ENCODE data around the gene C17orf107. TPM values are rescaled to one million over a fixed set of nuclear protein-coding genes. Genes with fewer than 3 reads are reported as not detected.
"Not testable (repeated sequence)": the region's sequence is repeated elsewhere in the genome, so short reads cannot be mapped to it uniquely, and the experiment has no call there.

Gene C17orf107
- total RNA-seq, 2 donors from 2014 or later: 0.59 to 2.9 TPM

GRCh38 chr17:4893721-4894560 is 5.4 kb upstream of the C17orf107 start:
- Mint-ChIP-seq H3K36me3 (no peaks in the 10 kb centered on the region), H3K27ac (no peak overlapping the region), H3K9me3 (no peaks in the 10 kb centered on the region)
- ATAC-seq (no peak), DNase-seq (ENCODE audit: low spot score in 2 of 2) (no peak)

- H3K36me3 Mint-ChIP-seq: no peaks in the 10 kb centered on the region
- no peak for DNase-seq (ENCODE audit: low spot score in 2 of 2)
- ATAC-seq: no peak
- H3K9me3 Mint-ChIP-seq: no peaks in the 10 kb centered on the region
- no peak overlapping the region for H3K27ac Mint-ChIP-seq
Observed at GRCh38 chr17:4895121-4895520, 4.2 kb upstream of the C17orf107 start.

- no peak for ATAC-seq
- Mint-ChIP-seq H3K36me3 (no peaks in the 10 kb centered on the region), H3K27ac (no peak overlapping the region), H3K9me3 (no peaks in the 10 kb centered on the region)
- no peak for DNase-seq (ENCODE audit: low spot score in 2 of 2)
Observed at GRCh38 chr17:4895657-4896331, 3.5 kb upstream of the C17orf107 start.

GRCh38 chr17:4896332-4897197 is 2.8 kb upstream of the C17orf107 start:
- no peaks in the 10 kb centered on the region for H3K36me3 Mint-ChIP-seq
- ATAC-seq (no peak), DNase-seq (ENCODE audit: low spot score in 2 of 2) (no peak)
- H3K9me3 Mint-ChIP-seq: no peaks in the 10 kb centered on the region
- H3K27ac Mint-ChIP-seq: no peak overlapping the region

- no peak overlapping the region for H3K27ac Mint-ChIP-seq
- no peaks in the 10 kb centered on the region for H3K9me3 Mint-ChIP-seq
- no peaks in the 10 kb centered on the region for H3K36me3 Mint-ChIP-seq
- DNase-seq (ENCODE audit: low spot score in 2 of 2): no peak
- no peak for ATAC-seq
Observed at GRCh38 chr17:4897198-4897687, 2.1 kb upstream of the C17orf107 start.

- DNase-seq (ENCODE audit: low spot score in 2 of 2): no peak
- H3K36me3 Mint-ChIP-seq: no peaks in the 10 kb centered on the region
- H3K9me3 Mint-ChIP-seq: no peaks in the 10 kb centered on the region
- no peak overlapping the region for H3K27ac Mint-ChIP-seq
- ATAC-seq: no peak
Observed at GRCh38 chr17:4897785-4898184, 1.6 kb upstream of the C17orf107 start.

- no peak for ATAC-seq
- Mint-ChIP-seq H3K27ac (no peak overlapping the region), H3K9me3 (no peaks in the 10 kb centered on the region), H3K36me3 (no peaks in the 10 kb centered on the region)
- no peak for DNase-seq (ENCODE audit: low spot score in 2 of 2)
Observed at GRCh38 chr17:4898351-4898750, 985 bp upstream of the C17orf107 start.

- ATAC-seq: no peak
Observed at GRCh38 chr17:4898927-4899326, 409 bp upstream of the C17orf107 start.

GRCh38 chr17:4900231-4901107 is 1.1 kb downstream of the C17orf107 start:
- Mint-ChIP-seq H3K9me3 (no peaks in the 10 kb centered on the region), H3K27ac (peak overlapping the region; percentile 85 to 95), H3K36me3 (no peaks in the 10 kb centered on the region)
- DNase-seq (ENCODE audit: low spot score in 2 of 2) (peak in 1 of 2 donors; percentile 35), ATAC-seq (peak in 1 of 2 donors; percentile 6)

More at GRCh38 chr17:4898927-4899326, 409 bp upstream of the C17orf107 start:
- DNase-seq (ENCODE audit: low spot score in 2 of 2): no peak
- no peaks in the 10 kb centered on the region for H3K9me3 Mint-ChIP-seq
- H3K27ac Mint-ChIP-seq: peak overlapping the region in 1 of 2 donors; percentile 85
- H3K36me3 Mint-ChIP-seq: no peaks in the 10 kb centered on the region

GRCh38 chr17:4901108-4901647 is 1.8 kb downstream of the C17orf107 start:
- H3K9me3 Mint-ChIP-seq: no peaks in the 10 kb centered on the region
- no peak overlapping the region for H3K27ac Mint-ChIP-seq
- DNase-seq (ENCODE audit: low spot score in 2 of 2) (no peak), ATAC-seq (no peak)
- H3K36me3 Mint-ChIP-seq: no peaks in the 10 kb centered on the region

GRCh38 chr17:4901648-4902344 is 2.5 kb downstream of the C17orf107 start:
- no peaks in the 10 kb centered on the region for H3K36me3 Mint-ChIP-seq

GRCh38 chr17:4902540-4902939 is 3.2 kb downstream of the C17orf107 start:
- Mint-ChIP-seq H3K27ac (no peak overlapping the region), H3K36me3 (no peaks in the 10 kb centered on the region), H3K9me3 (no peaks in the 10 kb centered on the region)
- DNase-seq (ENCODE audit: low spot score in 2 of 2) (no peak), ATAC-seq (no peak)

More at GRCh38 chr17:4901648-4902344, 2.5 kb downstream of the C17orf107 start:
- Mint-ChIP-seq H3K9me3 (no peaks in the 10 kb centered on the region), H3K27ac (no peak overlapping the region)
- ATAC-seq (no peak), DNase-seq (ENCODE audit: low spot score in 2 of 2) (no peak)

- DNase-seq (ENCODE audit: low spot score in 2 of 2) (peak in 1 of 2 donors; percentile 79), ATAC-seq (peak; percentile 43 to 56)
- H3K36me3 Mint-ChIP-seq: no peaks in the 10 kb centered on the region
- no peaks in the 10 kb centered on the region for H3K9me3 Mint-ChIP-seq
- H3K27ac Mint-ChIP-seq: peak within 1 kb of the TSS in 1 of 2 donors; percentile 46
Observed at GRCh38 chr17:4903051-4903818, 3.9 kb downstream of the C17orf107 start, which contains the start of gene CHRNE. Gene CHRNE (minus strand): TSS chr17:4903098. CDS start chr17:4903063, 35 bp downstream.

- not testable (repeated sequence) for H3K27ac Mint-ChIP-seq; DNase-seq (ENCODE audit: low spot score in 2 of 2); H3K9me3 Mint-ChIP-seq
Observed at GRCh38 chr17:4906642-4907041, 7.3 kb downstream of the C17orf107 start.

More at GRCh38 chr17:4906642-4907041, 7.3 kb downstream of the C17orf107 start:
- ATAC-seq, H3K36me3 Mint-ChIP-seq: not testable (repeated sequence)
